Activated CD4-positive, alpha-beta T cell treated with anti-CD3 and anti-CD28 coated beads, Interleukin-2, amount 50 U/mL, for 4 hours (primary cell): ENCODE results near the gene NOP56.
"Not testable (repeated sequence)": the region's sequence is repeated elsewhere in the genome, so short reads cannot be mapped to it uniquely, and the experiment has no call there.

Source experiments
- DNase-seq, 2 experiments: peaks; one replicate each; pipeline ENCODE4 v3.0.0-alpha.2; 2020

NOP56 gene

DNA sequence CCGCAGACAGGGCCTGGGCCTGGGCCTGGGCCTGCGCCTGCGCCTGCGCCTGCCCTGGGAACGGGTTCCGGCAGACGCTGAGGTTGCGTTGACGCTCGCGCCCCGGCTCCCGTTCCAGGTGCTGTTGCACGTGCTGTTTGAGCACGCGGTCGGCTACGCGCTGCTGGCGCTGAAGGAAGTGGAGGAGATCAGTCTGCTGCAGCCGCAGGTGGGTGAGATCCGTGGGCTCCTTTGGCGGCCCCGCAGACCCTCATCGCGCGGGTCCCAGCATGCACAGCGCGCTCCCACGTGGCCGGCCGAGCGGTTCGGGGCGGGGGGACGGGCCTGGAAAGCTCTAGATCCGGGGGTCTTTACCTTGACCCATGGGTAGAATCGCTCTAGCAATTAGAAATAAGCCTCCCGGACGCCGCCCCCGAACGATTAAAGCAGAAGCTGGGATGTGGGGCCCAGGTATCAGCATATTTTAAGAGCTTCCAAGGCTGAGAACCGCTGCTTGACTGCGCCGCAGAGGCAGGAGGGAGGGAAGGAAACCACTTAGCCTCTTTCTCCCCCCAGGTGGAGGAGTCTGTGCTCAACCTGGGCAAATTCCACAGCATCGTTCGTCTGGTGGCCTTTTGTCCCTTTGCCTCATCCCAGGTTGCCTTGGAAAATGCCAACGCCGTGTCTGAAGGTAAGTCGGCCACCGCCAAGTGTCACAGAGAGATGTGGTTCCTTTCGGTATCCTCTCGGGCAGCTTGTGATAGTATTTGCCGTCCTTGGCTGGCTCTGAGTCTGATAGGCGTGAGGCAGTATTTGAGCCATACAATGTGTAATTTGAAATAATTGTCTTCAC lies 508 bp downstream of the NOP56 start:
- peak; percentile 41 to 45 for DNase-seq

DNA sequence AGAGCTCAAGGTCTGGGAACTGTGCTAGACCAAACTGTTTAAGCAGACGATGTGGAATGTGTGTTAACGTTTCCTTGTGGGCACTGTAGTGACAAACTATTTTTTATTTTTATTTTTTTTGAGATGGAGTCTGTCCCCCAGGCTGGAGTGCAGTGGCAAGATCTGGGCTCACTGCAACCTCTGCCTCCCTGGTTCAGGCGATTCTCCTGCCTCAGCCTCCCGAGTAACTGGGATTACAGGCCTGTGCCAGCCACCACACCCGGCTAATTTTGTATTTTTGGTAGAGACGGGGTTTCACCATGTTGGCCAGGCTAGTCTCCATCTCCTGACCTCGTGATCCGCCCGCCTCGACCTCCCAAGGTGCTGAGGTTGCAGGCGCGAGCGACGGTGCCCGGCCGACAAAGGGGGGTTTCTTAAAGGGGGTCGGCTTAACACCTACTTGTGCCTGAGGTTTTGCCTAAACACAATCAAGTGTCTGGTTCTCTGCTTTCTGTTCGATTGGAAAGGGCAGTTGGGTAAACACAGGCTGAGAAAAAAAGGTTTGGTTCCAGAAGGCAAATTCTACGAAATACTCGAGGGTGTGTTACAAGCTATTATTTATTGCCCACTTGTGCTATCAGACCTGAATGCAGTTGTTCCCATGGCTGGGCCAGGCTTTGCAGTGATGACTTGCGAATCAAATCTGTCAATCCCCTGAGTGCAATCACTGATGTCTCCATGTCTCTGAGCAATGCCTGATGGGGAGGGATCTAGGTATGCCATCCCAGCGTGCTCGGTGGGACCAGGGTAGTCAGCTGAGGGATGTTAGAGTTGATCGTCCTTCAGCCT lies 1.3 kb downstream of the NOP56 start:
- no peak for DNase-seq

DNA sequence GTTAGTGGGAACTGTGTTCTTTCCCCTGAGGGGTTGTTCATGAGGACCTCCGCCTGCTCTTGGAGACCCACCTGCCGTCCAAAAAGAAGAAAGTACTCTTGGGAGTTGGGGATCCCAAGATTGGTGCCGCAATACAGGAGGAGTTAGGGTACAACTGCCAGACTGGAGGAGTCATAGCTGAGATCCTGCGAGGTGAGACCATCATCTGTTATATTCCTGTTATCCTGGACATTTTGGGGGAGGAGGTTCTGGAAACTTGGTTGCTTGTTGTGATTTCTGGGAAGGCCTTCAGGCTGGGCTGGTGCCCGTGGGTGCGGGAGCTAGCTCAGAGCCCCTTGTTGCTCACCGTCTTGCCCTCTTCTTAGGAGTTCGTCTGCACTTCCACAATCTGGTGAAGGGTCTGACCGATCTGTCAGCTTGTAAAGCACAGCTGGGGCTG lies 2.0 kb downstream of the NOP56 start:
- DNase-seq = no peak

DNA sequence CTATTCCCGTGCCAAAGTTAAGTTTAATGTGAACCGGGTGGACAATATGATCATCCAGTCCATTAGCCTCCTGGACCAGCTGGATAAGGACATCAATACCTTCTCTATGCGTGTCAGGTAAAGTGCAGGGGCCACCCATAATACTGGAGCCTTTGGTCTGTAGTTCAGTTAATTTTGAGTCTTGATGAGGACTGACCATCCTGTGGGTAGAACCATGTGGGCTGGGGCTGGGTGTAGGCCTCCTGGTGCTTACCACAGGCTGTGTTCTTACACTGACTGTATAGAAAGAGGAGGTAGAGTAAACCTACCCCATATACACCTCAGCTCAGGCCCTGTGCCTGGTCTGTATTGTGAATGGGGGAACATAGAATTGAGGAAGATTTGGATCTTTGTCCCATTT lies 2.4 kb downstream of the NOP56 start:
- no peak for DNase-seq

DNA sequence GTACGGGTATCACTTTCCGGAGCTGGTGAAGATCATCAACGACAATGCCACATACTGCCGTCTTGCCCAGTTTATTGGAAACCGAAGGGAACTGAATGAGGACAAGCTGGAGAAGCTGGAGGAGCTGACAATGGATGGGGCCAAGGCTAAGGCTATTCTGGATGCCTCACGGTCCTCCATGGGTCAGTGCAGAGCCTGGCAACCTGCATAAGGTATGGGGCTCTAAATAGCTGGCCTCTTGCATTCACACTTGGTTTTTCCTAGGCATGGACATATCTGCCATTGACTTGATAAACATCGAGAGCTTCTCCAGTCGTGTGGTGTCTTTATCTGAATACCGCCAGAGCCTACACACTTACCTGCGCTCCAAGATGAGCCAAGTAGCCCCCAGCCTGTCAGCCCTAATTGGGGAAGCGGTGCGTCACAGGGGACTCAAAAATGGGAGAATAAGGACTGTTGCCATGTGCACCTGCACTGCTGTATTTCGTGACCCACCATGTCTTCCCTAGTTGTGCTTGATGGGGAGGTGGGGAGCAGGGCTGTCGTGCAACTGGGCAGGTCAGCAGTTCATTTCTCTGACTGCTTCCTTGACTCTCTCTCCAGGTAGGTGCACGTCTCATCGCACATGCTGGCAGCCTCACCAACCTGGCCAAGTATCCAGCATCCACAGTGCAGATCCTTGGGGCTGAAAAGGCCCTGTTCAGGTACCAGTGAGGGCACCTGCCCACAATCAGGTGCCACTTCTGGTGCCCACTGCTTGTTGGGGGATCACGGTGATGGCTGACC lies 3.1 kb downstream of the NOP56 start:
- DNase-seq = no peak

DNA sequence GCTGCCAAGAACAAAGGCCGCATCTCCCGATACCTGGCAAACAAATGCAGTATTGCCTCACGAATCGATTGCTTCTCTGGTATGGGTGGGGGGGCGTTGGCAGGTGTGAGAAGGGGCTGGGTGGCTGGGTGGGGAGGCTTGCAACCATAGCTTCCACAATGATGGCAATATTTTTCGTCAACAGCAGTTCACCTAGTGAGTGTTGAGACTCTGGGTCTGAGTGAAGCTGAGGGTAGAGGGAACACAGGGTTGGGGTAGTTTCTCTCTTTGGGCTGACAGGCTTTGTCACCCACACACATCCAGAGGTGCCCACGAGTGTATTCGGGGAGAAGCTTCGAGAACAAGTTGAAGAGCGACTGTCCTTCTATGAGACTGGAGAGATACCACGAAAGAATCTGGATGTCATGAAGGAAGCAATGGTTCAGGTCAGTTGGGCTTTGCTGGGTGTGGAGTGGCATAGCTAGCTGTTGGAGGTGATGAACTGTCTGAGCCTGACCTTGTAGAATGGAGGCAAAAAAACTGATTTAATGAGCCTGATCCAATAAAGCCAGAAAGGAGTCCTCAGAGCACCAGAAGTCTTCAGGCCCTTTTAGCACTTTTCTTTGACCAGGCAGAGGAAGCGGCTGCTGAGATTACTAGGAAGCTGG lies 4.2 kb downstream of the NOP56 start:
- DNase-seq = no peak

DNA sequence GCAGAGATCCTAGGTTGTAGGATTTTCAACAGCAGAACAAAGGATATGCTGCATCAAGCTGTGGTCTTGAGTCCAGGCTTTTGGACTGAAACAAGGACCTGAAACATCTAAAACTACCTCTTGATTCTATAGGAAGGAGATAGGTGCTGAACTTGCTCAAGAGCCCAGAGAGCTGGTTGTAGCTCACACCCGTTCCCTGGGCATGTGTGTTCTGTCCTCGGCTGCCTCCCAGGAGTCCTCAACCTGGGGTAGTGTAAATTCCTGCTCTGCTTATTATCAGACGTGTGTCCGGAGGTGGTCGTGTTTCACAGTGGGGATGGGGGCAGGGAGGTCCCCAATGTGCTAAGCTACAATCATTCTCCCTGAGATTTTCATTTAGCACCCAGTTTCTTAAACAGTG lies 4.8 kb downstream of the NOP56 start:
- DNase-seq = no peak

DNA sequence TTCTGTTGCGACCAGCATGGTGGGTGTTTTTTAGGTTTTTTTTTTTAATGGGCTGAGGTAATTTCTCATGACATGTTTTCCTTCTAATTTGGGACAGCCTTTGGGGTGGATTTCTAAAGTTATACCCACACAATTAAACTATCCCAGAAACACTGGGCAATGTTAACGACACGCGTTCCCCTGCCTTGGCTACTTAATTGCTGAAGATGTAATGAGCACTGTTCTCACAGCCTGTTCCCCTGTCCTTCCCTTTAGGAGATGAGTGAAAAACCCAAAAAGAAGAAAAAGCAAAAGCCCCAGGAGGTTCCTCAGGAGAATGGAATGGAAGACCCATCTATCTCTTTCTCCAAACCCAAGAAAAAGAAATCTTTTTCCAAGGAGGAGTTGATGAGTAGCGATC lies 5.2 kb downstream of the NOP56 start:
- DNase-seq = no peak

DNA sequence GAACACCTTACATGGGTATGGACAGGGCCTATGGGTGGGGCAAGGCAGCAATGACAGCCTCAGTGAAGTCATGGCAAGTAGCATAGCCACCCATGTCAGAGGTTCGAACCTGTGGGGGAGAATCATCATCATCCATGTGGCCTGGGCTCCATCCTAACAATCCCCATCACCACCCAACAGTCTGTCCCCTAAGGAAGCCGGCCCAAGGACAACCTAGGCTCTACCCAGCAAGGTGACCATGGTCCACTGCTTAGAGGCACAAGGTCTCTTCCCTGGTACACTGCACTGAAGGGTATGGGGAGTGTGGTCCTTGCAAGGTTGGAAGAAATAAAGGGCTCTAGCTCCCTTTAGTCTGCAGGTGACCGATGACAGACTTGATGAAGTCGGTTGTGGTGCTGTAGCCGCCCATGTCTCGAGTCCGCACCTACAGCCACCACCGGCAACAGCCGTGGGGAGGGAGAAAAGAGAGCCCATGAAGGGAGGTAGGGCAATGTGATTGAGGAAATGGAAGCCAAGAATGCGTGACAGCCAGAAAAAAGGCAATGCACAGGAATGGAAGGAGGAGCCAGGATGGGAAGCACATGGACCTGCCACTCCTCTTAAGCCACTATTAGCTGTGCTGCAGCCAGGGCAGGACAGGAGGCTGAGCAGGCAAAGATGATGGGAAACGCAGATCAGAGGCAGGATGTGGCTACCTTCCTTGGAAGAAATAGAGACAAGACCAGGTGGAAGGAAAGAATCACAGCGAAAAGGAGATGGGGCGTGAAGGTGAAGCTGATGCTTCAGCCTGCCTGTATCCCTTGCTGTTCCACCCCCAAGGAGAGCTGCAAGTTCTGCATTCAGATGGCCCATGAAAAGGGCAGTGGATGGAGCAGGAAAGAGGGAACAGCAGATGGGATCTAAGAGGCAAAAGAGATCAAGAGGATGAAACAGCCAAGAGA lies 6.3 kb downstream of the NOP56 start:
- DNase-seq = no peak

DNA sequence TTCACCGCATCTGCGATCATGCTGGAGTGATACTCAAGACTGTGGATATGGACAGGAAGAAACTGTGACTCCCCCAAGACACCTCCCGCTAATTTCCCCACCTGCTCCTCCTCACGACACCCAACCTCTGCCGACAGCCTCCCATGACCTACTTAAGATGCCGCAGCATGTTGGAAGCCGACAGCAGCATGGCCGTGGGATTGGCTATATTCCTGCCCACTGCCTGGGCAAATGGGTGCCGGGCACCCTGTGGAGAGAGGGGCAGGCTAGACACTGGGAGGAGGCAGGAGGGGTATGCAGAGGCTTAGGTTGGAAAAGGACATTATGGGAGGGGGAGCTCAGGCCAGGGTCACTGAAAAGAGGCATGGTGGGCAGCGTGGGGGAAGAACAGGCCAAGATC lies 7.1 kb downstream of the NOP56 start:
- DNase-seq = no peak

DNA sequence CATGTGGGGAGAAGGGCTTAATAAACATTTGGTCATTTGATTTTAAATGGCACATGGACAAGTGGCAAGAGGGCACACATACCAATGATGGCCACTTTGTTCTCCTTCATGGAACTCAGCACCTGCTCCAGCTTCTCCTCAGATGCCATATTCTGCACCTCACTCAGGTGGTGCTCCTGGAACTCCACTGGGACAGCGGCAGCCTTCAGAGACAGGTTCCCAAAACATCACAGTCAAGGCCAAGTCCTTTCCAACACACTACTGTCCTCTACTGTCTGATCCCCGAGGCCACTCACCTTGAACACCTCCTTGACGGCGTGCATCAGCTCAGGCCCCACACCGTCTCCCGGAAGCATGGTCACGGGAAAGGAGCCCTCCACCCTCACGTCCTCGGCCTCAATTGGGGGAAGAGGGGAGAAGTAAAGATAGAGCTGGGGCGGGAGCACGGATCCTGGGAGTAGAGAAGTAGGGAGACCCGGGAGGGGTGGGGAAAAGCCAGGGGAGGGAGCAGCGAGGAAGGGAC lies 11.0 kb downstream of the NOP56 start:
- no peak for DNase-seq

DNA sequence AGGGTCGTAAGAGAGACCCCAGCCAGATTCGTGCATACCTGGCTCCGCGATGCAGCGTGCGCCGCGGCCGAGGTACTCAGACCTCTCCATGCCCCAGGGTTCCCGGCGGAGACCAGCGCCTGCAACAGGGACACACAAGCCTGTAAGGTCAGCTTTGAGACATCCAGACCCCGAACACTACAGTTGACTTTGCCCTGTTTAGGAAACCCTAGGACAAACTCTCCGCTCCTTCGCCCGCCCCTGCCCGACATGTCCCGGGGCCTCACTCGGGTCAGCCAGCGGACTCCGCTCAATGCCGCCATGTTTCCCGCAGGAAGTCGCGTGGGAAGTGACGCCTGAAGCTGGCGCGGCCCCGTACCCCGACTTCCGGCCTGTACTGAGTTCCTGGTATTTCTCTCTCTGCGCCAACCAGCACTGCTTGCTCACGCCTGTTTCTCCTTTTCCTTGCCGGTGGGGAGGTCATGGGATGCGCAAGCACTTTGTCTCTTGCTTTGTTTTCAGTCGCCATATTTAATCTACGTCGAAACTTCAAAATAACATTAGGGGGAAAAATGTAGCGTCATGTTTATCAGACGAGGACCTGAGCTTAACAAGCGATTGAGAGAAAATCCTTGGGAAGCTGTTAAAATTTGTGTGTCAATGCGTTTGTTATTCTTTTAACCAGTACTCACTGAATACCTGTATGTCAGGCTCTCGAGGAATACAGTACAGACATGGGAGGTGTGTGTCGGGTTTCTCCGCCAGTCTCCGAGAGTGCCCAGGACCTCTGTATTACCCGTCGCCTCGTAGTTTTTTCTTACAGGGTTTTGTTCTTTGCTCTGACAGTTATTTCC lies 11.7 kb downstream of the NOP56 start, which contains the start of gene IDH3B:
Gene IDH3B (minus strand): TSS at position 330 of the 833 bp plus-strand sequence. CDS start 28 bp downstream, at position 302.
- DNase-seq = peak; percentile 85 to 86

DNA sequence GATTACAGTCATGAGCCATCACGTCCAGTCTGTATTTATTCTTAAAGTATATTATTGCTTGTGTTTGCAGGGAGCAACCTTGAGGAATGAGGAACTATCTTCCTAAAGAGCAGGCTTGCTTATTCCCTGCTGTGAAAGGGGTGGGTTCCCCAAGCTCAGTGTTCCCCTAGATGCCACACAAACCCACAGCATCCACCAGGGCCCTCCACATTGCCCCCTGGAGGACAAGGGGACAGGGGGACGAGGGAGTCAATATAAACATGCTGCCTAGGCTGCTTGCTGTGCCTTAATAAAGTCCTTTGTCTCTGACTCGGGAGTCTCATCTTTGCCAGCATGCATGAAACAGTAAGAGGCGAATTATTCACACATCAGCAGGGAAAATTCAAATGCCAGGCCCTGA lies 19.5 kb downstream of the NOP56 start:
- DNase-seq = no peak

DNA sequence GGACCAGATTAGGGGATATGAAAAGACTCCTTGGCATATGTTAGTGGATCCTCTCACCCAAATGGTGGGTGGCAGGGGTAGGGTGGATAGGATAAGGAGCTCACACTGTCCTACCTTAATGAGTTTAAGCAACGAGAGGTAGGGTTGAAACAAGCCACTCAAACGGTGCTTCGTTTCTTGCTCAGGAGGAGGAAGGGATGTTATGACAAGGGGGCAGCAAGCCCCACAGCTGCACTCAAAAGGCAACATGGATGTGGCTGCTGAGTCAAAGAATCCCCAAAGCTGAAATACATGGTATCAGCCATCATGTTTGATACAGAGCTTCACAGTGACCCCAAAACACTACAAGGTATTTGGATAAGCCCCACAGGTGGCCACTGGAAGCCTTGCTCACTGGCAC lies 20.0 kb downstream of the NOP56 start:
- DNase-seq = no peak

DNA sequence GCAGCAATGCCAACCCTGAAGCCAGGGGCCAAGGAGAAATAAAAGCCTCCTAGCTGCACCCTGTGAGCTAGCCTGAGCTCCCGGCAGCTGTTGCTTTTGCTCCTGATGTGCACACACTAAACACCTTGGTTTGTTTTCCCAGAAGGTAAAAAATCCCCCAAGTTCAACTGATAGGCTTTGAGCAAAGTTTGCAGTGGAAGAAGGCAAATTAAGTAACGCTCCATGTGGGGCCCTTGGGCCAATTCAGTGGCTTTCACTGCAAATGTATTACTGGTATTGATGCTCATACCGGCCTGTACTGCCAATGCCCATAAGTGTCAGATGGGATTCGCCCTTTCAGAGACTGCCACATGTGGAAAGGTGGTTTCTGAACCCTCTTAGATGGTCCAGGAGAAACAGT lies 21.0 kb downstream of the NOP56 start:
- DNase-seq = no peak

DNA sequence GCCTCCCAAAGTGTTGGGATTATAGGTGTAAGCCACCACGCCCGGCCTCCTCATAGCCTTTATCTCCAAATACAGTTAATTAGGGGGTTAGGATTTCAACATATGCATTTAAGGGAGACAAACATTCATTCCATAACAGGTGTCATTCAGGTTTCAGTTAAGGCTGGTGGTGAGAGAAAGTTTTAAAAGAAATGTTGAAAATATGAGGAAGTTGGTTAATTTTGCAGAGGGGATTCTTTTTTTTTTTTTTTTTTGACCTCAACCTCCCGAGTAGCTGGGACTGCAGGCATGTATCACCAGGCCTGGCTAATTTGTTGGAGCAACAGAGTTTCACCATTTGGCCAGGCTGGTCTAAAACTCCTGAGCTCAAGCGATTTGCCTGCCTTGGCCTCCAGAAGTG lies 27.6 kb downstream of the NOP56 start:
- DNase-seq = no peak

DNA sequence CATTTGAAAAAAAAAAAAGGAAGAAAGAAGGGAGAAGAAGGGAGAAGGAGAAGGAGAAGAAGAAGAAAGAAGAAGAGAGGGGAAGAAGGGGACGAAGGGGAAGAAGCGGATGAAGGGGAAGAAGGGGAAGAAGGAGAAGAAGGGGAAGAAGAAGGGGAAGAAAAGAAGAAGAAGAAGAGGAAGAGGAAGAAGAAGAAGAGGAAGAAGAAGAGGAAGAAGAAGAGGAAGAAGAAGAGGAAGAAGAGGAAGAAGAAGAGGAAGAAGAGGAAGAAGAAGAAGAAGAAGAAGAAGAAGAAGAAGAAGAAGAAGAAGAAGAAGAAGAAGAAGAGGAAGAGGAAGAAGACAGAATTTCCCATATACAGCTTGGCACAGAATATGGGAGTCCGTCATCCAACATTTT lies 29.6 kb downstream of the NOP56 start:
- DNase-seq = not testable (repeated sequence)

DNA sequence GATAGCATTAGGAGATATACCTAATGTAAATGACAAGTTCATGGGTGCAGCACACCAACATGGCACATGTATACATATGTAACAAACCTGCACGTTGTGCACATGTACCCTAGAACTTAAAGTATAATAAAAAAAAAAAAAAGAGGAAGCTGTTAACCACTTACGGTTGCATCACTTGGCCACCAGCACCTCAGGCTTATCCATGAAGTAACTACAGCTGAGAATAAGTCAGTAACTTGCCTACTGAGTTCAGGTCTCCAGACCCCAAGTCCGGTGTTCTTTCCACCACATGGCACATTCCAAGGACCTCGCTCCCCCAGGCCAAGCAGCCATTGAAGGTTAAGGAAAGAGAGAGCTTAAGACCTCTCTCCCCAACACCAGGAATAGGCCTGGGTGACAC lies 32.4 kb downstream of the NOP56 start:
- DNase-seq = not testable (repeated sequence)

DNA sequence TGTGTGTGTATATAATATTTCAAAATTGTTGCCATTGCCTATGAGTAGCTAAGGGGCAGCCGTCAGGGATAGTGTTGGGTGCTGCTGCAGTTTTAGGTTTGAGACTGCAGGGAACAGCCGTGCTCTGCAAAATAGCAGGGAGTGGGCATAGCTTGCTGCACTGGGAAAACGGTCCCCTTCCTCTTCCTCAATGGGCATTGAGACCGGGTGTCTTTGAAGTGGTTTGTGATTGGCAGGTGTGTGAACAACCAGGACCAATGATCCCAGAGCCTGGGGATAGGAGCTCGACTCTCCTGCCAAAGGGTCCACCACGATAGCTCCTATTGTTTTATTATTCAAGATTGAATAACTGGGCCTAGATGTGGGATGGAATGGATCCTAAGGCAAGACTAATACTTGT lies 35.1 kb downstream of the NOP56 start:
- DNase-seq = no peak

DNA sequence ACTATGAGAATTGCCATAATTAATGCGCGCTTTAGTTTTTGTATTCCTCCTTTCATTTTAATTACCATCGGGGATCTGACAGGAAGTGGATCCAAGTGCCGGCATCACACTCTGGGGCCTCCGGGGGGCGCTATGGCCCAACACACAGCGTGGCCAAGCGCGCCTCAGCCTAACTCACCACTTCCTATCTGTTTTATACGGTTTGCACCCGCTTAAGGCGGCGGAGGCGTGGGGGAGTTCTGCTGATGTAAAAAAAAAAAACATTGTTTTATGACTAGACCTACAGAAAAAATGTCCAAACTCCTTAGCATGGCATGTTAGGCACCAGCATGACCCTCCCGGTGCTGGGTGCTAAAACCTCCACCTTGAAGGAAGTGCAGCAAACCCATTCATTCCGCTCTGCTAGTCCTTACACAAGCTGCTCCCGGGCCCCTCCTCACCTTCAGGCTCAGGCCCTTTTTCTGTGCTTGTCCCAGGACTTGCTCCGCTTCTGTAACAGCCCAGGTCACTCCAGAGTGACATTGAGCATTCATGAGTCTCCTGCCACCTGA lies 35.7 kb downstream of the NOP56 start:
- DNase-seq = peak; percentile 71
